PC-9 (cell line): ENCODE measurements around the gene MAPK10.

ENCODE experiments used
- EZH2 ChIP-seq: fragments of 200-600 bp; sonication (generic); IDR thresholded peaks from 2 replicates; pipeline ENCODE4 v1.8.0; 2017; ENCODE audit warnings: antibody characterized with exemption, low read depth
- TF ChIP-seq, protein P1 (sequence below): fragments of 200-600 bp; sonication (generic); conservative IDR thresholded peaks from 2 replicates; pipeline ENCODE4 v1.6.1; 2017; ENCODE audit warnings: mixed run types, antibody characterized with exemption, mild to moderate bottlenecking, moderate library complexity

DNA sequence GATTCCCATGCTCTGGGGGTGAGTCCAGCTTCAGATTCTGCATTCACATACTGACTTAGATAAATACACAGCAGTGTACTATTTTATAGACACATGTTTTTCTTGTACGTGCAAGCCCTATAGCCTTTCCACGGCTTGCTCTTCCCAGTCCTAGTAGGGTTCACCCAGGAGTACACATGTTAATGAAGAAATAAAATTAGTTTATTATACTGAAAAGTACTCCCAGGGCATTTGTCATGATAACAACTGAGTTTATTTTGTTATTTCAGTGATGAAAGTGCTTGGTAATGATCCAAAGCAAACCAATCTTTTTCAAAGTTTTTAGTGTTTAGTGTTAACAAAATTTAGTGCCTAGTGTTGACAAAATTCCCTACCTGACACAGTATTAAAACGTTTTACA is 21.3 kb downstream of the MAPK10 start:
- TF ChIP-seq, protein P1, sequence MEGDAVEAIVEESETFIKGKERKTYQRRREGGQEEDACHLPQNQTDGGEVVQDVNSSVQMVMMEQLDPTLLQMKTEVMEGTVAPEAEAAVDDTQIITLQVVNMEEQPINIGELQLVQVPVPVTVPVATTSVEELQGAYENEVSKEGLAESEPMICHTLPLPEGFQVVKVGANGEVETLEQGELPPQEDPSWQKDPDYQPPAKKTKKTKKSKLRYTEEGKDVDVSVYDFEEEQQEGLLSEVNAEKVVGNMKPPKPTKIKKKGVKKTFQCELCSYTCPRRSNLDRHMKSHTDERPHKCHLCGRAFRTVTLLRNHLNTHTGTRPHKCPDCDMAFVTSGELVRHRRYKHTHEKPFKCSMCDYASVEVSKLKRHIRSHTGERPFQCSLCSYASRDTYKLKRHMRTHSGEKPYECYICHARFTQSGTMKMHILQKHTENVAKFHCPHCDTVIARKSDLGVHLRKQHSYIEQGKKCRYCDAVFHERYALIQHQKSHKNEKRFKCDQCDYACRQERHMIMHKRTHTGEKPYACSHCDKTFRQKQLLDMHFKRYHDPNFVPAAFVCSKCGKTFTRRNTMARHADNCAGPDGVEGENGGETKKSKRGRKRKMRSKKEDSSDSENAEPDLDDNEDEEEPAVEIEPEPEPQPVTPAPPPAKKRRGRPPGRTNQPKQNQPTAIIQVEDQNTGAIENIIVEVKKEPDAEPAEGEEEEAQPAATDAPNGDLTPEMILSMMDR, result no peak
- TF ChIP-seq EZH2, result no peak
